Umbilical cord (tissue), 2 donors: ENCODE measurements around the gene BSCL2. TPM values are rescaled to one million over a fixed set of nuclear protein-coding genes. Genes with fewer than 3 reads are reported as not detected.
A peak's percentile ranks its signal among the peaks of the same experiment; 100 is the strongest.
"Not testable (repeated sequence)": the region's sequence is repeated elsewhere in the genome, so short reads cannot be mapped to it uniquely, and the experiment has no call there.

Experiments
- DNase-seq: peaks from one replicate; pipeline ENCODE4 v3.0.0-alpha.2; 2015; ENCODE audit warnings: low spot score
- total RNA-seq: library from RNA; depleted of rRNA; stranded (reverse); fragments of >200 nt; gene quantifications from one replicate; pipeline ENCODE4 v1.2.3, GENCODE V29; 2014; ENCODE audit warnings: low replicate concordance; ENCODE audit not compliant: insufficient read depth

Gene BSCL2
- total RNA-seq, 1 donor from 2014 or later = 6.3 TPM

DNA sequence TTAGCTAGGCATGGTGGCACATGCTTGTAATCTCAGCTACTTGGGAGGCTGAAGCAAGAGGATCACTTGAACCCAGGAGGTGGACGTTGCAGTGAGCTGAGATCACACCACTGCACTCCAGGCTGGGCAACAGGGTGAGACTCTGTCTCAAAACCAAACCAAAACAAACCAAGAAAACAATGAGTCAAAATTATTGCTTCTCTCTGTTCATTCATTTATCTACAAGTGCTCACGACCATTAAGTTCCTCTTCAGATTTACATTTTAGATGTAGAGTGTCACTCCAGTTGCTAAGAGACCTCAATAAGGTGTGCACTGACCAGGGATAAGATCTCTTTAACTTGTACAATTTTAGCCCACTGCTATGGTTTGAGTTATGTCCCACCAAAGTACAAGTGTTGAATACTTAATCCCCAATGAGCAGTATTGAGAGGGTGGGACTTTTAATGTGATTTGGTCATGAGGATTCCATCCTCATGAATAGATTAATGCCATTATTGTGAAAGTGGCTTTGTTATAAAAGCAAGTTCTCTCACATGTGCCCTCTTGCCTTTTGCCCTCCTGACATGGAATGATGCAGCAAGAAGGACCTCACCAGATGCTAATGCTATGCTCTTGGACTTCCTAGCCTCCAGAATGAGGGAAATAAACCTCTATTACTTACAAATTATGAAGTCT lies 12.2 kb upstream of the BSCL2 start:
- DNase-seq = no peak

DNA sequence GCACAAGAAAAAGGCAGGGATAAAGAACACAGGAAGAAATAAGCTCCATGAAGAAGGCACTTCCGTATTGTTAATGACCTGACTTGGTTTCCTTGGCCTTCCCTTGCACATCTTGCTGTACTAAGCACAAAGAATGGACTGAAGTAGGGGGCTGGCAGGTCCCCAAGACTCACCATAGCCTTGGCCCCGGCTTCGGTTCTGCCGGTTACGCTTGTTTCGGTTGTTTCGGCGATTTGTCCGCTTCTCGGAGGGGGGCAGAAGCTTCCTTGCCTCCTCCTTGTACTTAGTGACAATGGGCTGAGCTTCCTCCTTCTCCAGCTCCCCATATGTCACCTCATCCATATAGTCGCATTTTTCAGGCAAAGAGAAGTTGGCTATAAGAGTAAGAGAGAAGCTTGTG lies 9.6 kb upstream of the BSCL2 start:
- DNase-seq = no peak

DNA sequence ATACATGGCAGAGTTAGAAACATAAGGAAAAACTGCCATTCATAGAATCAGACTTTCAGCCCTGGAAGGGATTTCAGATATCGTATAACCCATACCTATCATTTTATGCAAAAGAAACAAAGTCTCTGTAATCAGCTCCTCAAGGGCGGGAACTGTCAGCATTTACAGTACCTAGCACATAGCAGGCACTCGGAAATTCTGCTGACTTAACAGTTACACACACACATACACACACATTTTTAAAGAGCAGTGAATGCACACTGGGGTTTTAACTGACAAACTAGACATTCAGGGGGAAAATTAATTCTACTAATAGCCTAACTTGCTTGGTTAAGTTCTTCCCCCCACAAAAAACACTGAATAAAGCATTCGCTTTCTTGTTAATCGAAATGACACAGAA lies 9.0 kb upstream of the BSCL2 start:
- DNase-seq = no peak

DNA sequence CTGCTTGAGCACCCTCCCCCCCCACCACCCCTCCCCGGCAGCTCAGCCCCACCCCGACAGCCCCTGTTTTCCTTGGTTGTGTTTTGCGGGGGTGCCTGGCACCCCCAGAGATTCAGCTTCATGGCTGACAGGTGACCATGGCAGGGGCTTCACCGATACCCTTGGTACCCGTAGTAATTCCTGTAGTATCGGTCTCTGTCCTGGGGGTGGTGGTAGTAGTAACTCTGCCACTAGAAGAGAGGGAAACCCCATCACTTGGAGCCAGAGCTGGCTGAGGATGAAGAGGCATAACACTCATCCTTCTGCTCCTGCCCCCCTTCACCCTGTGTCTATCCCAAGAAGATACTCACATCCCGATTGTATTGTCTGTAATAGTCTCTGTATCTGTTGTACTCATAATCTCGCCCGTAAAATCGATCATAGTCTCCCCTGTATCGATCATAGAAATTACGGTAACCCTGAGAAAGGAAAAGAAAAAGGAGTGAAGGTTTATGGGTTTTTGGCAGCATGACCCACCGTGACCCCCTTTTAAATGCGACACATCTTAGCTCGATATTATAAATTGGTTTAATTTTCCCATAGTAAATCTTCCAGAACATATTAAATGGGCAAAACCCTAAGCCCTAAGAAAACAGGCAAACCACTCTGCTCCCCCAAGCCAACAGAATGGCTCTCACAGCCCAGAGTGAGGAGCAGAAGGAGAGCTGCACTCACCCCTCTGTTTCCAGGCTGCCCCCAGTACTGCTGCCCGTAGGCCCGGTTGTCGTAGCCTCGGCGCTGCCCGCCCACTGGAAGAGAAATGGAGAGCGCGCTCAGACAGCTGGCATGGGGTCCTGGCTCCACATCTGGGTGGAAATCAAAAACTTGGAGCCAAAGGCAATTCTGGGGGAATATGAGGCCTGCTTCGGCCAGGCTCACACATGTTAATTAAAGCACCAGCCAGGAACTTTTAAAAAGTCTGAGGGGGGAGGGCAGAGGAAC lies 8.2 kb upstream of the BSCL2 start:
- DNase-seq = no peak

DNA sequence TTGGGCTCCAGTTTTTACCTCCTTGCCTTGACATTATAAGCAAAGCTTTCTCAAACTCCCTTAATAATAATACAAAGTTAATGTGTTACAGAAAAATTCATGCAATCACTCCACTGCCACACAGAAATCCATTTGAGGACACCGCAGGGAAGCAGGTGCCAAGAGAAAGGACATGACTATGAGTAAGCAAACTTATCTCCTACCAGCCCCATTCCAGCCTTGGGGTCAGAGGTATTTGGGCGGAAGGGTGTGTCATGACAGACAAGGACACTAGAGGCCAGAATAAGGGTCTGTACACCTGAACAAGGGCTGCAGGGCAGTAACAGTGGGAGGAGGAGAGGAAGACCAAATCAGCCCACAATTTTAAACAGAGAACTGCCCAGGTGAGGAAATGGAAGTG lies 6.1 kb upstream of the BSCL2 start:
- no peak for DNase-seq

DNA sequence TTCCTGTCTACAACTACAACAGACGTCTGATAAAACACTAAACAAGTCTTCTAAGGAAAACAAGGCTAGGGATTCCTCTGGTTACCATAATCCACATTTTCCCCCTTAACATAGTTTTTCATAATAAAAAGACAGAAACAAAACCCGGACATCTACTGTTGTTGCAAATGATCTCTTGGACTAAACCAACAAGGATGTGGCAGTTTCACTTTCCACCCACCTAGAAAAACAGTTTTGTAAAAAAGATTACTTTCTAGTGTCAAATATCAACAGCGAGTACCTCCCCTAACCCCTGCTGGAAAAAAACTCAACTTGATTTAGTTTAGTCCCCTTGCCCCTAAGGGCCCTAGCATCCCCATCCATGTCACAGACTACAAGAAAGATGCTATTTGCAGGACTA lies 5.6 kb upstream of the BSCL2 start:
- DNase-seq = no peak

DNA sequence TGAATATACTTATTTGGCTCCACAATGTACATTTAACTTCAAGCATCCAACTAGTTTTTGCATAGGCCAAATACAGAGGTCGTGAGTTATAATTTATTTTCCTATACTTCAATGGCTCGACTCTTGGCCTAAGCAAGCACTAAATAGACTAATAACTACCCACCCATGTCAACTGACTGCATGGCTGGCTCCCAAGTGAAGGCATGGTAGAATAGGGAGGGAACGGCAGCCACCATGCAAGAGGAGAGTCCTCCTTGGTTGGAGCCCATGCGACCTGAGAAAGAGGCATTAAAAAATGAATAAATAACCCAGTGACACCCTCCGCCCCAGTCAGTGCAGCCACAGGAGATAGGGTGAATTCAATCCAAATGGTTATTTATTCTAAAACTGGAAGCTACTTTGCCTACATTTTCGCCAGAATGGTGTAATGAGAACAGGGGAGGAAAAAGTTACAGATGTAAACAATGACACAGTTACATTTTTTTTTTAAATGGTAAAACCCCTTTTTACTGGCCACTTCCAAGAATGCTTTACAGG lies 5.1 kb upstream of the BSCL2 start:
- DNase-seq = no peak

DNA sequence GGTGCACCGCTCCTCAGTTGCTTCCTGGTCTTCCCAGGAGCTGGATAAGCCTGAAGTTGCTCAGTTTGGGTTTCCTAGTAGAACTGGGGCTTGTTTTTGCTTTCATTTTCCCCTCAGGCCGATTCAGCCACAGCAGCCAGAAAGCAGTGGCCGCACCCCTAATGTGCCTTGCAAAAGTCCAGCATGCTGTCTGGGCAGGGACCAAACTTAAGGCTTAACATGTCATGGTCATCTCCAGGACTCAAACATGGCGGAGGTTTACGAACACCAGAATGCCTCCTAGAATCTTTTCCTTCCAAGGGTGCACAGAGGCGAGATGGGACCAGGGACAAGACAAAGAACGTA lies 2.7 kb upstream of the BSCL2 start:
- DNase-seq = no peak

DNA sequence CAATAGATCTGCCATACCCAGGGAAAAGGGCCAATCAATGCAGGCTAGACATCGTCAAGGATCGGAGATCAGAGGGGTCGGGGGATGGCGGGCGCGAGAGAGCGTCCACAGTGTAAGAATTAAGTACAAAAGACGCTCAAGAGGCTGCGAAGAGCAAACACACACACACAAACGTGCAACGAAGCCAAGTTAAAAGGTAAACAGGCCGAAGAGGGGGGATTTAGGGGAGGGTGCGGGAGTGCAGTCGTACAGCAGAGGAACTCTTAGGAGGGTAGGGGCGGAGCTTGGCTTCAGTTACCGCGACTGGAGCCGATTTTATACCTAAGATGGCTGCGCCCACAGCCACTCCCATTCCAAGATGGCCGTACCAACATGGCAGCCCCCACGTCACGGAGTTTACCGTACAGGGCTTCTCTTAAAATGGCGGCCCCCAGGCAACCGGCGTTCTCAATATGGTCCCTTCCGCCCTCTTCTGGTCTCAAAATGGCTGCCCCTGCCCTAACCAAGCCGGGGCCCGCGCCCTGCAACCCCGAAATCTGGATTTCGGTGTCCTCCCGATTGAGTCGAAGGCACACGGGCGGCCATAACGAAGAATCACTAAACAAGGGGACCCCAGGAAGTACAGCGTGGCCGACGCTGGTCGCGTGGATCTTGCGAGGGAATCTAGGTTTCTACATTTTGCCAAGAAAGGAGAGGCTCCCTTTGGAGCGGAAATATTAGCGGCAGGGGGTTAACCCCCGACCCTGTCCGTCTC lies 2.2 kb upstream of the BSCL2 start:
- DNase-seq = peak; percentile 99

DNA sequence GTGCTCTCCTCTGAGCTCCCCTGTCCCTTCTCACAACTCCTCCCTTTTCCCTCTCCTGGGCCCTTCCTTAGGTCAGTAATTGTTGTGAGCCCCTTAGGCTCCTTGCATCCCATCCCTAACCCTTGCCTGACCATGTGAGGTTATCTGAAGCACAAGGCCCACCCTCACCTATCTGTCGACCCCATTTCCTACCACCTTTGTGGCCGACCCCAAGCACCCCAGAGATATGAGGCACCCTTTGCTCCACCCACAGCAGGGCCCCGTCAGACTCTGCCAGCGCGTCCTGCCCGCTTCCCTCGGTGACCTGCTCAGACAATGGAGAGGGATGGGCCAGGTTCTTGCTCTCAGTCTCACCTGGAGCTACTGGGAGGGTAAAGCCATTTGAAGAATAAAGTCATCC lies 1.6 kb upstream of the BSCL2 start:
- DNase-seq = no peak

DNA sequence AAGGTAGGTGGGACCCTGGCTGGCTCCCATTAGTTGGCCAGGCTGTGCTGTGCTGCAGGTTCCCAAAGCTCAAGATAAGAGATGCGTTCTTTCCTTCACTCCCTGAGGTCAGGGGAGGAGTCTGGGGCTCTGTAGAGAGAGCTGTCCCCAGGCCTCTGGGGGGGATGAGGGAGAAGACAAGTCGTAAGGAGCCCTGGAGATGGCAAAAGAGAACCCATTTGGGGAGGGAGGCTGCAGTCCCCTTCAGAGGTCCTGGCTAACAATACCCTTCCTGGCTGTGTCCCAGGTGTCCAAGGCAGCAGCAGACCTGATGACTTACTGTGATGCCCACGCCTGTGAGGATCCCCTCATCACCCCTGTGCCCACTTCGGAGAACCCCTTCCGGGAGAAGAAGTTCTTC lies 1.2 kb upstream of the BSCL2 start:
- no peak for DNase-seq

DNA sequence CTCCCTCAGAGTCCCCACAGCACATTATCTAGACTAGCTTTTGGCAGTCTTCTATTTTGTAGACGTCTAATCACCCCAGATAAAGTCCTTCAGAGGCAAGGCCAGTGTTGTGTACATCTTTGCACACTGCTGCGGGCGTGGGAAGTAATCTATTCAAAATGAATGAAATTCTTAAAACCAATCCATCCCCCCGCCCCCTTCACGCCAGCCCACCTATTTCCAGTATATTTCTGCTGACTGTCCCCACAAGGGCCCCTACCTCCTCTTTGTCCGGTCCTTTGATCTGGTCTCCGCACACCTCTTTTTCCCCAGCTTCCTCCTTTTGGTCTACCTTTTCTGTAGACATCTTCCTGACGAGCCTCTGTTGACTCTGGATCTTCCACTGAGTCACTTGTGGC lies 375 bp downstream of the BSCL2 start:
- no peak for DNase-seq

DNA sequence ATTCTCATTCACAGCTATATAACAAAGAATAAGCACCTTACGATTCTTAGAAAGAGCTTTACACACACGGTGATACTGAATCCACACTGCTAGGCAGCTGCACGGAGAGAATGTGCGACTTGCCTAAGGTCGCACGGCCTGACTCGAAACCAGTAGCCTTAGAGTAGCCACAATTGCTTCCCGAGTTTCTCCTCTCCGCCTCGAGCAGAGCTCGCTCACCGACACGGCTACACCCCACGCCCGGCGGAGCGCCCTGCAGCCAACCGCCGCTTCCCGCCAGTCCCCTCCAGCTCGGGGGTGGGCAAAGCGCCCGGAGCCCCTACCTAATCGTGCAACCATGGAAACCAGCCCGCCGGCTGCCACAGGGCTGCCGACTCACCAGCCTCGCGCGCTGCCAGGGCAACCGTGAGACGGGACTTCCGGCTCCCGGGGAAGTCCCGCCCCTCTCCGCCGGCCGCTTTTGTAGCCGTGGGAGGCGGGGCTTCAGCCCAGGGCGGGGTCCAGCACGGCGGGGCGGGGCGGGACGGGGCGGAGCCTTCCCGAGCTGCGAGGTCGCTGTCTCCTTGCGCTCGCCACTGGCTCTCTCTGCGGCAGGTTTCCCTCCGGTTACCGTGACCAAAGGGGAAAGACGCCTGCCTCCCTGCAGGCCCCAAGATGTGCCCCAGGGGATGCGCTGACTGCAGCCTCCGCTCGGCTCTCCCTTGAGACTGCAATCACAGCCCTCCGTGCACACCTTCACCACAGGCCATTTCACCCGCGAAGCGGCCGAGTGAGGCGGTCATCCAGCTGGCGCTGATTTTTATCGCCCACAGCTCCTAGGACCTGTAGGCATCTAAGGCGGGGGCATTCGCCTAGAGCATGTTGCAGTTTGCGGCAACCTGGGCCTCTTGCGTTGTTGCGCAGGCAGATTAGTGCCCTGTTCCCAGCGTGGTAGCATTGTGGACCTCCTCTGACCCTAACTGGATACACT lies 1.1 kb downstream of the BSCL2 start:
- DNase-seq = peak; percentile 97

DNA sequence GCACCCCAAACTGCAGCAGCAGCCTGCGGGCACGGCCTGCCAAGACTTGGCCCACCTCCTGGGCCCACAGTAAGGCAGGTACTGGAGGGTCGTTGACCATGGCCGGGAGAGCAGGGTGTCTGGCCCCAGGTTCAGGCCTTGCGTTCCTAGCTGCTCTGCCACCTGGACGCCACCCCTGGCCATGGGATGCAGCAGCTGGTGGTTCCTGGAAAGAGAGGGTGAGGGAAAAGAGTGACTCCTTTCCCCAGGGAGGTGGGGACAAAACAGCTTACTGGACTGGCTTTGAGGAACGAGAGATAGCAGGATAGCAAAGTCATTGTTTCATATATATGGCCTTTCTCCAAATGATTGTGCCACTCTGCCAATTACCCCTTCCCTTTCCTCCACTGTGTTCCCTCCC lies 1.8 kb downstream of the BSCL2 start:
- DNase-seq = no peak

DNA sequence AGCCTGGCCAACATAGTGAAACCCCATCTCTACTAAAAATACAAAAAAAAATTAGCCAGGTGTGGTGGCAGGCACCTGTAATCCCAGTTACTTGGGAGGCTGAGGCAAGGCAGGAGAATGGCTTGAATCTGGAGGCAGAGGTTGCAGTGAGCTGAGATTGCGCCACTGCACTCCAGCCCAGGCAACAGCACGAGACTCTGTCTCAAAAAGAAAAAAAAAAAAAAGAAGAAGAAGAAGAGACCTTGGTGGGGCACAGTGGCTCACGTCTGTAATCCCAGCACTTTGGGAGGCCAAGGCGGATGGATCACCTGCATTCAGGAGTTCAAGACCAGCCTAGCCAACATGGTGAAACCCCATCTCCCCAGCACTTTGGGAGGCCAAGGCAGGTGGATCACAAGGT lies 3.3 kb downstream of the BSCL2 start:
- DNase-seq = not testable (repeated sequence)

DNA sequence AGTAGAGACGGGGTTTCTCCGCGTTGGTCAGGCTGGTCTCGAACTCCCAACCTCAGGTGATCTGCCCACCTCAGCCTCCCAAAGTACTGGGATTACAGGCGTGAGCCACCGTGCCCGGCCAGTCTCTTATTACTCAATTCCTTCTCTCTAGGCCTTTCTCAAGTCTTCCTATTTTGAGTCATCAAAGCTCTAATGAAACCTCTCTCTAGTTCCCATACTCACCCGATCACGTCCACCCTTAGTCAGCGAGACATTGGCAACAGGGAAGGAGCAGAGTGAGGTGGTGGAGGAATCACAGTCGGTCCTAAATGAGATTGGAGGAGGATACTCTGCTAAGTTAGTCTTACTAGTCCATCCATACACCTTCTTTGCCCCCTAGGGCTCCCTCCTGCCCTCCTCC lies 5.0 kb downstream of the BSCL2 start:
- DNase-seq = no peak

DNA sequence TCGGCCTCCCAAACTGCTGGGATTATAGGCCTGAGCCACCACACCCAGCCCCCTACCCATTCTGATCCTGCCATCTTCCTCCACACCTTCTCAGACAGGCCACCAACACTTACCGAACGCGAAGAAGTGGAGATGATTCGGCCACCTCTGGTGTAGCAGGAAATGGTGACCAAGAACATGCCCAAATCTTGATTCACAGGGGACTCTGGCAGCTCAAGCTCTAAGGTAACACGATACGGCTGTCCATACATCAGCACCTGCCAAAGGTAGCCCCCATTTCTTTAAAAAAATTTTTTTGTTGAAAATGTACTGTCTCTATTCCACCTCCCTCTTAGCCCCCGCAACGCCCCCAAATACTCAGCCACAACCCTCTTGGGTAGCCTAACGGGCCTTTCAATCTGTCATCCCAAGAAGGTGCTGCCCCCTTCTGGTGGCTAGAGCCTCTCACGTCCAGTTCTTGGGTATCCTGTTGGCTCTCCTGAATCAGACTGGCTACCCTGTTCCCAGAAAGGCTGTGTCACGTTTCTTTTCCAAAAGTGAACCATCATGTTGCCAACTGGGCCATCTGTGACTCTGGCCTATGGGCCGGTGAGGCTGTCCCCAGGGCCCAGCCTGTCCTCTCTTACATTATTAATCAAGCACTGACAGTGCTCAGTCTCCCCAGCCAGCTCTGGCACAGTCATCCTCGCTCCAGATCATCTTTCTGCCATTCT lies 12.6 kb downstream of the BSCL2 start:
- DNase-seq = peak; percentile 75

DNA sequence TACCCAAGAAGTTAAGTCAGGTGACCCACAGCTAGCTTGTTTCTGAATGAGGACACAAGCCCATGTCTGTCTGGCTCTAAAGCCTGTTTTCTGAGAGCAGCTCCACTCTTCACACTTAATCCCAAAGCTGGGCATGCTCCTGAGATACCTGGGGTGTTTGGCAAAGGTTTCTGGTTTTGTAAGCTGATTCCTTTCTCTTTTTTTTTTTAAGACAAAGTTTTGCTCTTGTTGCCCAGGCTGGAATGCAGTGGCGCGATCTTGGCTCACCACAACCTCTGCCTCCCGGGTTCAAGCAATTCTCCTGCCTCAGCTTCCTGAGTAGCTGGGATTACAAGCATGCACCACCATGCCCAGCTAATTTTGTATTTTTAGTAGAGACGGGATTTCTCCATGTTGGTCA lies 13.6 kb downstream of the BSCL2 start:
- not testable (repeated sequence) for DNase-seq

DNA sequence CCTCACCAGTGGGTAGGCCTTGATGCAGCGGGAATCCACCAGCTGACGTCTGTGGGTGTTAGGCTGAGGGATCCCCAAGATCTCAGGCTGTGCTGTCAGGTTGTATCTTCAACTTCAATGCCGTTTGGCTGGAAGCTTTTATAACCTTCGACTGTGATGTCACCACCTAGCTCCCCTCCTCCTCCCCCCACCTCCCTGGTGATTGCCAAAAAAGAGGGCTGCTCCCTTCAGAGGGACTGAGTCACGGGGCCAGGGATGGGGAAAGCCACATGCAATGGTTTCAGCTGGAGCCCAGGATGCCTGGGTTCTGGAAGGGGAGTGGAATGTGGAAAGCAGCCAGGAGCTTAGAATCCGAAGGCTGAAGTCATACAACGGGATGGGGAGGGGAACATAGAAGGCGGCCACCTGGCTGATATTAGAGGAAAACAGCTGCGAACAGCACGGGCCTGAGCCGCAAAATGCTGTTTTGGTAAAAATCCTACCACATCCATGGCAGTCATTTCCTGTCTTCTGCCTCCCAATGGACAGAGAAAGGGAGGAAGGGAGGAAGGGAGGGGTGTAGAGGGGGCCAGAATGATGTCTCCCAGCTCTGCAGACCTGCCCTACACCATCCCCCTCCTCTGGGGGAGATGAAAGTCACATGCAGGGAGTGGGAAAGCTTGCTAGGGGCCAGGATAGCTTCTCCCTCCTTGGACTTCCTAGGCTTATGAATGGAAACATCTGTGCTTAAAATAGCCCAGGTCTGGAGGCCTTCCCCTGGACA lies 17.6 kb downstream of the BSCL2 start, which contains the start of gene LRRN4CL:
TSS of gene LRRN4CL (minus strand) at position 110 of the 763 bp plus-strand sequence. CDS start 1,022 bp downstream, outside the sequence.
- peak; percentile 90 for DNase-seq
